Measurements from ENCODE around the gene RAPGEF2.

GRCh38 chr4:159175085-159175988 lies 72.5 kb downstream of the RAPGEF2 start:
- TF ChIP-seq CTCF (IDR thresholded peaks at IDR 0.05; ENCODE audit: low read depth, low read length) (peak; percentile 46), MYC (IDR thresholded peaks at IDR 0.05; ENCODE audit: low read depth, low read length) (no peak), POLR2A (IDR thresholded peaks at IDR 0.05; ENCODE audit: extremely low read depth, insufficient read length) (no peak), MAX (IDR thresholded peaks at IDR 0.05; ENCODE audit: low read depth, low read length) (no peak)

All from NB4 (cell line).